Fibroblast of skin of right quadriceps (primary cell): Measurements from ENCODE around the gene GAL3ST3.
"Not testable (repeated sequence)": the region's sequence is repeated elsewhere in the genome, so short reads cannot be mapped to it uniquely, and the experiment has no call there.

Source experiments
- DNase-seq: peaks from one replicate; pipeline ENCODE4 v3.0.0-alpha.2; 2013

GAL3ST3 gene

DNA sequence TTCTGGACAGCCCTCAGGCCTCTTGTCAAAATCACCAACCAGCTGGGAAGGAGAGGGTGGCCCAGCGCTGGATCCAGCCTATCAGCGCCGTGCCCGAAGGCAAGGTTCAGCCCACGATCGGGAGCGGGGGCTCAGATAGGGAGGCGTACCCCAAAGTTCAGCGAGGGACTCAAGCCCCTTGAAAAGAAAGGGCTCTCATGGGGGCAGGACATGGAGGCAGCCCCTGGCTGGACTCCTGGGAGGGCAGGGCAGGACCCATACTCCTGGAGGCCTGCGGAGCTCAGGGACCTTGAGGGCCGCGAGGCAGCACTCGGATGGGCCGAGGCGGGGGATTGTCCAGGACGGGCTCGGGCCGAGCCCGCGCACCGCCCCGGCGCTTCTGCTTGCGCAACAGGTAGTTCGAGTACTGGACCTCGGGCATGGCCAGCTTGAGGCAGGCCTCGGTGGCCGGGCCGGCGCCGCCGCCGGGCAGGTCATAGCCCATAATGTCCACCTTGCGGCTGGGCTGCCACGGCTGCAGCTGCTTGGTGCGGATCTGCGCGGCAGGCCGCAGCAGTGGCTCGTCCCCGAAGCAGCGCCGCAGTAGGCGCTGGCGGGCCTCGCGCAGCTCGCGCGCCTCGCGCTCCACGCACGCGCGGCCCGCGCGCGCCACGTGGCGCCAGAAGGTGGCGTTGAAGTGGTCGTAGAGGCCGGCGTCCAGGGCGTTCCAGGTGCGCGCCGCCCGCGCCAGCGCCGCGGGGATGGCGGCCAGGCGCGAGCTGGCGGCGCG lies 6.5 kb downstream of the GAL3ST3 start:
- DNase-seq, result no peak

DNA sequence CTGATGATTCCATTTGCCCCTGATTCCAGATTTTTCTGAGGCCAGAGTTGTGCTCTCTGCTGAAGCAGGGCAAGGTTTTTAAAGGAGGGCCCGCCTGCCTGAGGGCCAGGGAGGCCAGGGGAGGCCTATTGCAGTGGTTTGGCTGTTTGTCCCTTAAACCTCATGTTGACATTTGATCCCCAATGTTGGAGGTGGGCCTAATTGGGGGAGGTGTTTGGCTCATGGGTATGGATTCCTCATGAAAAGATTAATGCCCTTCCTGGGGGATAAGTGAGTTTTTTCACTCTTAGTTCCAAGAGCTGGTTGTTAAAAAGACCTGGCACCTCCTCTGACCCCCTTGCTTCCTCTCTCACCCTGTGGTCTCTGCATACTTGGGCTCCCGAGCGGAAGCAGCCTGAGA lies 9.2 kb downstream of the GAL3ST3 start:
- no peak for DNase-seq

DNA sequence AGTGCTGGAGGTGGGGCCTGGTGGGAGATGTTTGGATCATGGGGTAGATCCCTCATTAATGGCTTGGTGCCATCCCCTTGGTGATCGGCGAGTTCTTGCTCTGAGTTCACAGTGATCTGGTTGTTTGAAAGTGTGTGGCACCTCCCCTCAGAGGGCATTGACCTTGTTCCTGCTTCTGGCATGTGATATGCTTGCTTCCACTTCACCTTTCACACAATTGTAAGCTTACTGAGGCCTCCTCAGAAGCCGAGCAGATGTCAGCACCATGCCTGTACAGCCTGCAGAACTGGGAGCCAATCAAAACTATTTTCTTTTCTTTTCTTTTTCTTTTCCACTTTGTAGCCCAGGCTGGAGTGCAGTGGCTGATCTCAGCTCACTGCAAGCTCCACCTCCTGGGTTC lies 11.6 kb downstream of the GAL3ST3 start:
- no peak for DNase-seq

DNA sequence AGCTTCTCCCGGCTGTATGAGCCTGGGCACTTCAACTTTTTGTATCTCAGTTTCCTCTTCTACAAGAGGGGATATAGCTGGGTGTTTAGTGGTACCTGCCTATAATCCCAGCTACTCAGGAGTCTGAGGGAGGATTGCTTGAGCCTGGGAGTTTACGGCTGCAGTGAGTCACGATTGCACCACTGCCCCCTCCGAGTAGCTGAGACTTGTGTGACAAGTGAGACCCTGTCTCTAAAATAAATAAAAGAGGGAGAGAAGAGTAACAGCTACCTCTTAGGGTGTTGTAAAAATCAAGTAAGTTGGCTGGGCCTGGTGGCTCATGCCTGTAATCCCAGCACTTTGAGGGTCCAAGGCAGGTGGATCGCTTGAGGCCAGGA lies 12.6 kb downstream of the GAL3ST3 start:
- DNase-seq, result no peak

DNA sequence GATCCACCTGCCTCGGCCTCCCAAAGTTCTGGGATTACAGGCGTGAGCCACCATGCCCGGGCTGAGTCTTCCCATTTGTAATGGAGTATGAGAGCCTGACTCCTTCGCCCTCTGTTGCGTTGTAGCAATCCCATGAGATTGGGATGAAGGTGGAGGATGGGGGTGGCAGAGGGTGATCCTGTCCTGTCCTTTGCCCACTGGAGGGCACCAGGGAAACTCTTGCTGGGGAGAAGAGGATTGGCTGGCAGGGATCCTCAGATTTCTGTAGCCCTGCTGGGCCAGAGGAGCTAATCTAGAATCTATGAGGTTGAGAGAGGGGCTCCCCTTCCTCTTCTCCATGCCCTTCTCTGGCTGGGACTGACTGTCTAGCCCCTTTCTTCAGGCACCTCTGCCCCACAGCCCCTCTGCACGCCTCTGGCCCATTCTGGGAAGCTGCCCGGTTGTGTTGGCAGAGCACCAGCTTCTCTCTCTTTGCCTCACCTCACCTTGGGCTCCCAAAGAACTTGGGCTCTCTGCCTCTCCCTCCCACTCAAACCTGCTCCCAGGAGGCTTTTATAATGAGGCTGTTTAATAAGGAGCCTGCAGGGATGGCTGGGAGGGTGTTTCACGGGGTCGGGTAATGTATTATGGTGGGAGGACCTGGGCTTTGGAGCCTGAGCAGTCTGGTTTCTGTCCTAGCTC lies 13.2 kb downstream of the GAL3ST3 start:
- no peak for DNase-seq

DNA sequence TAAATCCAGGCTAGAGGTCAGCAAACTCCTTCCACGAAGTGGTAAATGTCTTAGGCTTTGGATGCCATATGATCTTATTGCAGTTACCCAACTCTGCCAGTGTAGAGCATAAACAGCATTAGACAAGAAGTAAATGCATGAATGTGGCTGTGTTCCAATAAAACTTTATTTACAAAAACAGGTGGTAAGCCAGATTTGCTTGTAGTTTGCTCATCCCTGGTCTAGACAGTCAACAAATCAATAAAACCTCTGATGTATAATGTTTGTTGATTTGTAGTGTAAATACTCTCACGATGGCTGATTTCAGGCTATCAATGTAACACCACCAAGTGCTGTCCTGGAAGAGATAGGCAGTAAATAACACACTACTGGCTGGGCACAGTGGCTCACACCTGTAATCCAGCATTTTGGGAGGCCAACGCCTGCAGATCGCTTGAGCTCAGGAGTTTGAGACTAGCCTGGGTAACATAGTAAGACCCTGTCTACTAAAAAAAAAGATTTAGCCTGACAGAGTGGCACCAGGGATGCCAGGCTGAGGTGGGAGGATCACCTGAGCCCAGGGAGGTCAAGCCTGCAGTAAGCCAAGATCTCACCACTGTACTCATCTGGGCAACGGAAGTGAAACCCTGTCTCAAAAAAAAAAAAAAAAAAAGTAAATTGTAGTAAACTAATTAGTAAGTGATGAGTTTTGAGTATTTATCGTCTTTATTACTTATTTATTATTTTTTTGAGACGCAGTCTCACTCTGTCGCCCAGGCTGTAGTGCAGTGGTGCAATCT lies 15.8 kb downstream of the GAL3ST3 start:
- DNase-seq, result no peak

DNA sequence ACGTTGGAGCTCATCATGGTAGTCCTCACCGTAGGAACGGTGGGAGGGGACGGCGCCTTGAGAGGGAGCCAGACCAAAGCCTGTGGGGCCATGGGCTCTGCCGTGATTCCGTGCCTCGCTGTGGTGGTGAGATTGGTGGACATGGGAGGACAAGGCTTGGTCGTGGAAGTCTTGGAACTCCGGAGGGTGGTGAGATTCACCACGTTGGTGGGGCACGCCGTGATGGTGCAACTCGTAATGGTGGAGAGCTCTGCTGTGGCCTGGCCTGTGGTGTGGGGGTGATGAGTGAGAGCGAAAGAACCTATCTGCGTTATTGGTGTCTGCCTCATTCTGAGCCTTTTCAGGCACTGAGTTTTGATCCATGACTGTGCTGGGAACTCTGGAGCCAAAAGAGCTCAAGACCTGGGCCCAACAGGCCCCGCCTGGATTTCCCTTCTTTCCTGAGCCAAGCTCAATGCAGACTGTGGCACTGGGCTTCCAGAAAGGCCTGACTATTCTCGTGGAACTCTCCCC lies 22.9 kb downstream of the GAL3ST3 start, which contains the start of gene CATSPER1:
TSS of gene CATSPER1 (minus strand) at position 463 of the 513 bp plus-strand sequence. CDS start at position 363, 100 bp downstream.
- DNase-seq, result no peak

DNA sequence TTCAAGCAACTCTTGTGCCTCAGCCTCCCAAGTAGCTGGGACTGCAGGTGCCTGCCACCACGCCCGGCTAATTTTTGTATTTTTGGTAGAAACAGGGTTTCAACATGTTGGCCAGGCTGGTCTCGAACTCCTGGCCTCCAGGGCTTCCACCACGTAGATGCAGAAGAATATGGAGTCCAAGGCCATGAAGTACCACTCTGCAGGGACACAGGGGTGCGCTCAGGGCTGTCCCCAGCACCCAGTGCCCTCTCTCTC lies 25.8 kb downstream of the GAL3ST3 start:
- not testable (repeated sequence) for DNase-seq

DNA sequence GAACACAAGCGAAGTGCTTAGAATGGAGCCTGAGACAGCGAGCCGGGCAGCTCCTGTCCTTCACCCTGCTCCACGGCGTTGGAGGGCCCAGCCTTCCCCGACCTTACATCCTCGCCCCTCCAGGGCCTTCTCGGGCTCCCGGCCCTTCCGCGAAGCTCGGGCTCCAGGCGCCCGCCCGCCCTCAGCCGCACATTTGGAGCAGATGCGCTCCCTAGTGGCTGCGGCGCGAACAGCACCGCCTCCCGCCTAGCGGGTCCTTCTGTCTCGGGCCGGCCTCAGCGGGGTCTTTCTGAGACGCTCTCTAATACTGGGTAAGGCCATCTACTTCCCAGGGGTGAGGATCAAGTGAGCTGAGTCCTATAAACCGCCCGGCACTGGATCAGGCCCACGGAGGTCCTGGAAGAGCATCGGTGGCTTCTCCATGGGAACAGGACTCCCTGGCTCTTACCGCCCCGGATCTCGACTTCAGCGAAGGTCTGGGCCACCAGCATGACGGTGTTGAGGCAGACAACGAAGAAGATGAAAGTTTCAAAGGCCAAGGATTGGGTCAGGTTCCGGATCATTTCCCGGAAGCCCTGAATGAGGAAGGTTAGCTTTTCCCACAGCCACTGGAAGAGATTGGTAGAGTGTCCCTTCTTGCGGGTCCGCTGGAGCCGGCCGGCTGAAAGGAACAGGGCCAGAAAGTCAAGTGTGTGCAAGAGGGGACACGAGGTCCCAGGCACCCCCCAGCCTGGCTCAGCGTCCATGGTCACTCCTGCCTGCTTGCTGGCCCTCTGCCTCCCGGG lies 26.4 kb downstream of the GAL3ST3 start:
- DNase-seq, result peak; percentile 55

DNA sequence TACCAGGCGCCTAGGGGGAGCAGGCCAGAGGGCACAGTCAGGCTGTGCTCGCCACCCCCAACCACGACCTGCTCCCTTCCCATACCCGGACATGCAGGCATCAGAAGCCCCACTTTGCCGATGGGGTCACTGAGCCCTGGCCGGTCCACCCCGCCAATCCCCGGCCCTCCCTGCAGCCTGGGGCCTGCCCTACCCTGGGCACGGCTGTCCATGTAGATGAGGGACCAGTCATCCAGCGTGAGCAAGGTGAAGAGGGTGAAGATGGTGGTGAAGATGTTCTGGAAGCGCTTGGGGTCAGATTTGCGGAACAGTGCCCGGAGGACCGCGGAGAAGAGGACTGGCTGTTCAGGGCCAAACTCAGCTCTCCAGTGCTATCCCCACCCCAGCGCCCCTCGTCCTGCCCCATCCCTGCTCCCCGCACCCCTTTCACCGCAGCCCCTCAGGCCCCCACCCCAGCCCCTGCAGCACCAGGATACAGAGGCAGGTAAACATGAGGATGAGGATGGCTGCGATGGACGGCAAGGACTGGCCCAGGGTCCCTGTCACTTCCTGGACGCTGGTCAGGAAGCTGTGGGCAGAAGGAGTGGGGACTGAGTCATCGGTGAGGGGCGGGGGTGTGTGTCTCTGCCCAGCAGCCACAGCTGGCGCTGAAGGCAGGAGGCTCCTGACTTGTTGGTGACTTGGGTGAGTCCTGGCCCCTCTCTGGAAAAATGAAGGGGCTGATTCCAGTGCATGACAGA lies 28.2 kb downstream of the GAL3ST3 start:
- peak; percentile 49 for DNase-seq

DNA sequence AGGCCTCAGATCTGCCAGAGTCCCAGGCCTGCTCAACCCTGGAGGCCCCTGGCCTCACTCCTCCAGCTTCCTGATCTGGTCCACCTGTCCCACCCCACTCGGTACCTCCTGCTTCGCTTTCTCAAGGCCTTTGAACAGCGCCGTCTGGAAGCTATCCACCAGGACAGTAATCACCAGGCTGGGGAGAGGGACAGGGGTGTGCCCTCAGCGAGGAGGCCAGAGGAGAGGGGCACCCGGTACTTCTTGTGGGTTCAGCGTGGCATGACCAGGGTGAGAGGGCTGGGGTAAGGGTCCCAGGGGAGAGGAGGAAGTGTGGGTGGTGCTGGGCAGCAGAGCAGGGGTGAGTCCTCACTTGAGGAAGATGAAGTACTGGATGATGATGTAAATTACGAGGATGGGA lies 28.7 kb downstream of the GAL3ST3 start:
- no peak for DNase-seq

DNA sequence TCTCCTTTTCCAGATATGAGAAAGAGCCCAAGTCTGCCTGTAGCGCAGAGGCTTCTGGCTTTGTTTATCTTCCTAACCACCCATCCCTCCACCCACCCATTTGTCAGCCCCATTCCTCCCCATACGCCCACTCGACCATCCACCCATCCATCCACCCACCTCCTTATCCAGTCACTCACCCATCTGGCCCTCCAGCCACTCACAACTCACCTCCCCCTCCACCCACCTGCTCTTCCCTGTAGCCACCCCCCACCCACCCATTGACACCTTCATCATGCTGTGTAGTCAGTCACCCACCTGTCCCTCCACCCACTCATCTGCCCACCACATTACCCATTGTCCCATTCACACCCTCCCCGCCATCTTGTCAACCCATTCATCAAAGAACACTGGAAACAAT lies 31.6 kb downstream of the GAL3ST3 start:
- DNase-seq, result no peak

DNA sequence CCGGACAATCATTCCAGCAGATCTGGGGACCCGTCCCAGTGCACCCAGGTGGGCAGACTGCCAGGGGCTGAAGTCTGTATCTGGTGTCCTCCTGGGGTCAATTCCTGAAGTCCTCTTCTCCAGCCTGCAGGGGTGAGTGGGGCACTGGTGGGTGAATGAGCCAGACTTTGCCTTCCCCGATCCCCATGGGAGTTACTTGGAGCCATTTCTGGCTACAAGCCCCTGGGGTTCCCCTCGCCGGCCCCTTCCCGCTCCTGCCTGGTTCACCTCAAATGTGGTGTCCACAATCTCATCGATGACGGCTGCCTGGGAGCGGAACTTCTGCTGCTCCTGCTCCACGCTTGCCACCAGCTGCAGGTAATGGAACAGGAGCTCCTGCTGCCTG lies 32.2 kb downstream of the GAL3ST3 start:
- no peak for DNase-seq

DNA sequence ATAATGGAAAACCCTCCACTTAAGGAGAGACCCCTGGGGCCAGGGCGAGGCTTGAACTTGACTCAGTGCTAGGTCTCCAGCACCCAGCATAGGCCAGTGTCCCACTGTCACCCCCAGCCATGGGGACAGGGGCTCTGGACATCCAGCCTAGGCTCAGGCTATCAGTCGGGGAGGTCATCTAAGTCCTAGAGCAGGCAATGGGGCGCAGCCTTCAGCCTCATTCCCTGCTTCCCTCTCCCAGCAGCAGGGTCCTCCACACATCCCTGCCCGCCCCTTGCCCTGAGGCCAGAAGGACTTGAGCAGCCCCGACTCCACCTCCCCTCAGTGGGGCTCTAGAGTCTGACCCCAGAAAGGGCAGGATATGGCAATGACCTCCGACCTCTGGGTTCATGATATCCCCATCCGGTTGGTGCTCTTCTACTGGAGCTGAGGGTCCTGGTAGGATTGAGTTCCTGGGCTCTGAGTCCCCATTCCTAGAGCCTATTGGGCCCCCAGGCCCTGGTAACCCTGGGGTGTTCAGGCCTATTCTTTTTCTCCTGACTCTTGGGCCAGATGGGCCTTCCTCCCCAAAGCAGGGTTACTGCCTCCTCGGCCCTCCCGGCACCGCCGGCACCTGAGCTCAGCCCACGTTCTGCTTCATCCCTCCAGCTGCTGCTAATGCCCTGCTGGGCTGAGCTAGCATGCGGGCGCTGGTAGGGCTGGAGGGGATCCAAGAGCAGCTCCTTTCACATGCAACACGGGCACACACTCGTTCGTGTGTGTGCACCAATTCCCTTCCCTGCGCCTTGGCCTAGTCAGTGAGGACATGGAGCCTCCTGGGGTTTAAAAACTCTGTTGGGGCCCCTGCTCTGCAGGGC lies 32.8 kb downstream of the GAL3ST3 start:
- no peak for DNase-seq

DNA sequence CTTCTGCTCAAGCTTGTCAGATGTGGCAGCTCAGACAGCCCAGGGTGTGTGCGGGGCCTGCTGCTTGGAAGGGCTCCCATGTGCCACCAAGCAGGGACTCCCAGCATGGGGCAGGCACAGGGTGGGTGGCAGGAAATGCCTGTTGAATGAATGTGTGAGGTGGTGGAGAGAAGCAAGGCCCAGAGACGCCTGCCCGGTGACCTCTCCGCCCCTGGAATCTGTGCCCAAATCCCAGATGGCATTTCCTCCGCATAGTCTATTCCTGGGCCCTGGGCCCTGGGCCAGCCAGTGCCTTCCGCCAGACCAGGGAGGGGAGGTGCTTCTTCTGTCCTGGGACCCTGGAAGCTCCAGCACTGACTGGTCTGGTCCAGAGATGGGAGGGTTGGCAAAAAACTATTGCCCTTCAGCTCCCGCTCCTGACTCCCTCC lies 33.5 kb downstream of the GAL3ST3 start:
- peak; percentile 49 for DNase-seq

DNA sequence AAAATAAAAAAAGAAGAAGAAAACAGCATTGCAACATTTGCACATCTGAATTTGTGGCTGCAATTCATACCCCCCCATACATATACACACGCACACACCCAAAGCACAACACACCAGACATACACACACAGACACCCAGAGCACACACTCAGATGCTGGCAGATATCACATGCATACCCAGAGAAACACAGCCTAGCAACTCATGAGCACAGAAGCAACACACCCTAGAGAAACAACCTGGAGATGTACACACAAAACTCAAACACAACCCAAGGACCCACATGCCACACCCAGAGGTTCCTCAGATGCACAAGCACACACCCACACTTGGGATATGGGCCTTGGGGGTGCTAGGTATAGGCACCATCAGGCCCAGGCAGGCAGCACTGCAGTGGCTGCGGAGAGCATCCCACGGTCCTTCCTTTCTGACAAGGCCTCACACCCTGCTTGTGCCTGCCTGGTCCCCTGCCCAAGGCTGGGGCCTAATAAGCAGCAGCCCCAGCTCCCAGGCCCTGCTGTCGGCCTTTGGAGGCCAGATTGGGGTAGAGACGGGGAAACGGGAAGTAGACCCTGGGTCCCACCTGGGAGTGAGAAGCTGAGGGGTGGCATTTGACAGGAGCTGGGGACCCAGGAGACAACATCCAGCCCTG lies 34.0 kb downstream of the GAL3ST3 start:
- no peak for DNase-seq

DNA sequence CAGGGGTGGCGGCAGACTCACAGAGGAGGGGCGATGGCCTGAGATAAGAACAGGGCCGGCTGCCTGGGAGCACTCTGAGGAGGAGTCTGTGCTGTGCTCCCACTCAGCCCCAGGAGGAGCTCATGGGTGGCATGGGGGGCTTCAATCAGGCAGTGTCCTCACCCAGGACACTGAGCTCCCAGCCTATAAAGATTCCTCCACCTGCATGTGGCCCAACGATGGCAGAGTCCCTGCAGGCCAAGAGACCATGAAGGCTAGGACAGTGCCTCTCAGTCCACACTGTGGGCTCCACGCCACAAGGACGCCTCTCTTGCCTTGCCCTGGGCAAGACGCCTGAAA lies 35.2 kb downstream of the GAL3ST3 start:
- no peak for DNase-seq

DNA sequence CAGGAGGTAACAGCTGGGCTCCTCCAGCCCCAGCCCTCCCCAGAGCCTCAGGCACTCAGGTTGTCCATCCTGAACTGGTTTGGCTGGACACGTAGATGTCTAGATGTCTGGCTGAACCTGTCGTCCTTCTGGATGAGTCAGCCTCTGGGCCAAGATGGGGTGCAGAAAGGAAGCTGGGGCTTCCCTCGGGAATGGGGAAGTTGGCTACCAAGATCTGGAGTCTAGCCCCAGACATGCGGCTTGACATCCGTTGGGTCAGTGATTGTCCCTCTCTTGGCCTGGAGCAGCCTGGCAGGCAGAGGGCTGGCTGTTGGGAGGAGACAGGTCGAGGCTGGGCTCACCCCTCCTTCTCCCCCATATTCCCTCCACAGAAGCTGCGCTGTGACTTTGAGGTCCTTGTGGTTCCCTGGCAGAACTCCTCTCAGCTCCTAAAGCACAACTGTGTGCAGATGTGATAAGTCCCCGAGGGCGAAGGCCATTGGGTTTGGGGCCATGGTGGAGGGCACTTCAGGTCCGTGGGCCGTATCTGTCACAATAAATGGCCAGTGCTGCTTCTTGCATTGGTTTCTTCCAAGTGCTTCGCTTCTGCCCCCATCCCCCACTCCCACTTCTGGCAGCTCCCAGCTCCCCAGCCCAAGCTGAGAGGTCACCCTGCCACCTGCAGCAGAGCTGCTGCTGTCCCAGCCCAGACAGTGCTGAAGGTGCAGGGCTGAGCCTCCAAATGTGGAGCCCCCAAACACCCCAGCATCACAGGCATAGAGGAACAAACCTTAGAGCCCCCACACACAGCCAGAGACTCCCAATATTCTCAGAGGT lies 35.8 kb downstream of the GAL3ST3 start:
- no peak for DNase-seq

DNA sequence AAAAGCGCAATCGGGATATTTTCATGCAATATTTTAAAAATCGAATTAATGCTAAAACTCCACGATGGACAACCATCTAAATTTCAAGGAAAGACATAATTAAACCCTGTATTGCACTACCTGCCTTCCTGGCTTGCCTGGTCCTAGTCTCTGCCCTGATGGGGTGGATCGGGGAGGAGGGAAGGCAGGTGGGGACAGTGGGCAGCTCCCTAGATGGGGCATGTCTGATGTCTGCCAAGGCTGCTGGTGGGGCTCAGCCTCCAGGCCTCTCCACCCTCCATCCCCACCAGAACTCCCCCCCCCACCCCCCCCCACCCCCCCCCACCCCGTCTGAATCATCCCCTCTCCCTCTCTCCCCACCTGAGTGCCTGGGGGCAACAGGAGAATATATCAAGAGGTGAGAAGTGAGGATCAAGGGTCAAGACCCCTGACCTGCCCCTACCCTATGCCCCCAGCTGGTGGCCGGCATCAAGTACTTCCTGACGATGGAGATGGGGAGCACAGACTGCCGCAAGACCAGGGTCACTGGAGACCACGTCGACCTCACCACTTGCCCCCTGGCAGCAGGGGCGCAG lies 36.5 kb downstream of the GAL3ST3 start:
- DNase-seq, result no peak
